GM18867 (cell line): ENCODE data around the gene TBX20.
"Not testable (repeated sequence)": the region's sequence is repeated elsewhere in the genome, so short reads cannot be mapped to it uniquely, and the experiment has no call there.

ENCODE experiments used
- ATAC-seq: cut with Tn5 transposase; IDR thresholded peaks from one replicate; pipeline ENCODE4 v1.9.1; 2021; ENCODE audit warnings: mild to moderate bottlenecking, moderate library complexity; ENCODE audit not compliant: unreplicated experiment

Gene TBX20

DNA sequence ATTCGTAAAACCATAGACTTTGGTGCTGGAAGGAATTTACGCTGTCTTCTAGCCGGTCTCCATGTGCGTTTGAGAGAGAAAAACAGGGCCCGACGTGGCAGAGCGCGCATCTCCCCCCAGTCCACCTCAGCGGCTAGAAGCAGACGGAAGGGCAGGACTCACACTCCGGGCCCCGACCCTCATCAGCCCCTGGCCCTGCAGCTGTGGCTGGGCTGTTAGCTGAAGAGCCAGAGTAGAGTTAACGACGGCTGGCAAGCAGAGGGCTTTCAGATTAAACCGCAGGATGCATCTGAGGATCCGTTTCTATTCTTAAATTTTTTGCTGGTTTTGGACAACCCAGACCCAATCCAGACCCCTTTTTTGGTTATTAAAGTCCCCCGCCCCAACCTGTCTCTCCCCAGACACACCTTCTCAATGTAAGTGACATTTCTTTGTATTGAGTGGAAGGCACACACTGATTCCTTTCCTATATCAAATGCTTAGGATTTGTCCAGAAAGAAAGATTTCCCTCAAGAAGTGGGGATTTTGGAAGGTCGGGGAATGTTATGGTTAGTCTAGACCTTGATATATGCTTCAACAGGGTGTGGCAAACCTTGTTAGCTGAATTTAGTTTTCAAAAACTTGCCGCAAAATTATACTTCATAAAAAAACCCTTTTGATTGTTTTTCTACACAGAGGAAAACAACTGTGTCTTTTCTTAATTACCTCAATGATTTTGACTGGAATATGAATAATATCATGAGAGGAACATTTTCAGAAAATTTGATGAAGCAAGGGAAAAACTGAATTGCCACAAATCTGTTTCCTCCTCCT is 1.7 kb upstream of the TBX20 start:
- ATAC-seq = no peak

DNA sequence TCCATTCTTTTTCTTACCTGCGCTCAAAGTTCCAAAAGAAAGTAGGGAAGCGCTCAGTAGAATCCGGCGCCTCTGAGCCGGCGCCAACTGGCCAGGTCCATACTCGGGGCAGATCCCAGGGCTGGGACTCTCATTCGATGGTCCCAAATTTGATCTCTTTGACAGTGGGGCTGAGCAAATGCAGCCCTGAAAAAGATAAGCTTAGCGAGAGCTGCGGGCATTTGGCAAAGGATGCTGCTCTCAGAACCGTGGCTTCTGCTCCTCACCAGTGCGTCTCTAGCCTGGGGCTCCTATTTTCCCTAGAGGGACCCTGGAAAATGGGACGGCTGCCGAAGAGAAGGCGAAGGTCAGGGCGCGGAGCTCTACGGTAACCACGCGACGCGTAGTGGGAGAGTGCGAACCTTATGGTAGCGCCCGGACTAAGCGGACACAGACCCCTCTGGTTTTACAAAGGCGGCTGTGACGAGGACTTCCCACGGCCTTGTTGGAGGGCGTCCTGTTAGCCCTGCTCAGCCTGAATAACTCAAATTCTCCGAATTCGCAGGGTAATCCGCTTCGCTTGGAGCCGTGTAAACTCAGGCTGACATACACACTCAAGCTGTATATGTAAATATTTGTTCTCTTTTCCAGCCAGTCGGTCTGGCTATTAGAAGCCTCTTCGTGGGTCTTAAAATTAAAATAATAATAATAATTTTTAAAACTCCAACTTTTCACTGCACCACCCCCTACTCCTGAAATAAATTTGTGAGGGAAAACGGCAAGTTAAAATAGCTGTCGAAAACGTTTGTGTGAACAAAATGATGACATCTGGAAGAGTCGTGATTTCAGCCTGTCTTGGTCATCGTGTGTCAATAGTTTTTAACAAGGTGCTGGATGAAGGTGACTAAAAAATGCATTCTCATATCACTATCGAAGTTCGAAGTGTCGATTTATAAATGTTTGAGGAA is 869 bp upstream of the TBX20 start:
- ATAC-seq = no peak

DNA sequence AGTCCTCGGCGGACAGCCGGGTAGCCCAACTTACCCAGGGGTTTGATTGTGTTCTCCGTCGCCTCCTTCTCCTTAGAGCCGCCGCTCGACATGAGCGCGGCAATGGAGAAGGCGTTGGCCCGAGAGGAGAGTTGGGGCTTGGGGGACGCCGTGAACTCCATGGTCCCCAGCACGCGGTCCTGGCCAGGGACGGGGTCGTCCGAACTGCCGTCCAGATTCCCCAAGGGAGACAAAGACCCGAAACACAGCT is 515 bp downstream of the TBX20 start:
- no peak for ATAC-seq

DNA sequence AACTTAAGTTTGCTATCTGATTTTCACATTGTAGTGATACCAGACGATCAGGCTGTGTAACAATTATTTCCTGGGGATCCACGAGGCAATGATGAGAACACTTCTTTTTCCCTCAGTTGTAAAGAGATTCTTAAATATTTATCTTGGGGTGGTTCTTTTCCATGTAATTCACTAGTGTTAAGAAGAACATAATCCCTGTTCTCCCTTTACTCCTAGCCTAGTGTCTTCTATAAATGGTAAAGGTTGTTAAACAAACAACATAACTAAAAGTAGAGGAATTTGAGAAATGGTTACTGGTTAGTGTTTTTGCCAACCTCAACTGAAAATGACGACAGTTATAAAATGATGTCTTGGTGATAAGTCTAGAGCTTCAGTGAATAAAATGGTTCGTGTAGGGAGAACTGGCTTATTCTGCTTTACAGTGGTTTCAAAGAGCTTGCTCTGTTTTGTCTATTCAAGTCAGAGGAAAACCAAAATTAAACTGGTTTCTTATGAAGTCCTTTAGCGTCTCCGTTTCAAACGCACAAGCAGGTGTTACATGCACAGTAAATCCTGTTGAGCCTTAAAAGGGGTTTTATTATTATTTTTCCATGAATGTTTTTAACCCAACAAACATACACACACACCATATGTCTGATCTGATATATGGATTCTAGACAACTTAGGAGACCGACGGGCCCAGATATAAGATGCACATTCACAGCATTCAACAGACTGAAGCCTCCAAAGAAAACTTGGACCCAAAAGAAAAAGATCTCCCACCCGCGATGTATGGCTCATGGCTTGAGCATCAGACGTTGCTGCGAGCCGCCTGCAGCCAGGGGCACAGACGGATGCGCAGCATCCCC is 1.1 kb downstream of the TBX20 start:
- no peak for ATAC-seq

DNA sequence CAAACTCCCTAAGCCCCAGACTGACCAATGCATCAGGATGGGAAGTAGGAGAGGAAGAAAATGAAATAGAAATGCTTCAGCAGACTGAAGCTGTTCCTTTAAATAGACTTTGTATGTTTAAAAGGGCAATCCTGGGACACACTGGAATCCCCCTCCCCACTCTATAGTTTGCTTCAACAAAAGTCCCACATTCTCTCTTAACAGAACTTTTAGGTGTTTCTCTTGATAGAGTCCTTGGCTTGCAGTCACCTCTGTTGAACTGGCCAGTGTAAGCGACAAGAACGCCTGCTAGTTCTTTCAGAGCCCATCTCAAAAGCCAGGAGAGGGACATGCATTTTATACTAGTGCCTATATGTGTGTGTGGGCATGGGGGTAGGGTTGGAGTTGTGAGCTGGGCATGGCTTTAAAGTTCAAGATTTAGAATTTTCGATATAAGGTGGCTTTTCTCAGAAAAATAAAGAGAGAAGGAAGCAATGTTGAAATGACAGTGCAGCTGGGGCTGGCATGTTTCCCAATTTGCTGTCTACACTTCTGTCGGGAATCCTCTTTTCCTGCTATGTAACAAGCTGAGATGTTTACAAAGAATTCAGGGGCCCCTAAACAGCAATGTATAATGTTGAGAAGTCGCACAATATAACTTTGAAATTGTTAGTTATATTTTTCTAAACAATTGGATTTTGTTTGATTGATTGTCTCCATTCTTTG is 2.1 kb downstream of the TBX20 start:
- ATAC-seq = no peak

DNA sequence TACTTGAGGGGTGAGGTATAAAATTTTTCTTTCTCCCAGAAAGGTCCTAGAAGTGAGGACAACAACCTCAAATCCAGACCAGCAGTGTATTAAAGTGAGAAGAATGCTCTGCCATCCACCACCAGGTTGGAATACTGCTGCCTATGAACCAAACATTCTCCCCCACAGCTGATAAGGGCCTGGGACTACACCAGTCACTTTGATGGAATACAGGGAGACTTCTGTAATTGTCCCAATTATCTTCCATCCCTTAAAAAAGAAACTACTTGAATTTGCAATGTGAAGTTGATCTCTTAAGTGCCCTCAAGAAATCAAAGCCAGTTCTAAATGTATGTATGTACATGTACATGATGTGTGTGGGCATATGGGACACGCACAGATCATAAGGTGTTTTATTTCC is 3.0 kb downstream of the TBX20 start:
- ATAC-seq = no peak

DNA sequence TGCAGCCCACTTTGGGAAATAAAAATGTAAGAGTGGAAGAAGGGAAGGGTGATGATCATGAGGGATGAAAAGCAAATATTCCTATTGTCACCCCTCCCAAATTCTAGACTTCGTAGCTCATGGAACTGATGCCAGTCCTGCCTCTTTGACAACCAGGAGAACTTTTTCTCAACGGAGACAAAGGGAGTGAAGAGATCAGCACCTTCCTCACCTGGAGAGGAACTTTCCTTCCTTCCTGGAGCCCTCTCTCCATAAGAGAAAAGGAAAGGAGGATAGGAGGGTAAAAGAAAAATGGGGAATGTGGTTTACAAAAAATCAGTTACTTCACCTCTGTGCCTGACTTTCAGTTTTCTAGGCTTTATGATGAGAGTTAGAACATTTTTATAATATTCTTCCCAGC is 3.4 kb downstream of the TBX20 start:
- ATAC-seq = no peak

DNA sequence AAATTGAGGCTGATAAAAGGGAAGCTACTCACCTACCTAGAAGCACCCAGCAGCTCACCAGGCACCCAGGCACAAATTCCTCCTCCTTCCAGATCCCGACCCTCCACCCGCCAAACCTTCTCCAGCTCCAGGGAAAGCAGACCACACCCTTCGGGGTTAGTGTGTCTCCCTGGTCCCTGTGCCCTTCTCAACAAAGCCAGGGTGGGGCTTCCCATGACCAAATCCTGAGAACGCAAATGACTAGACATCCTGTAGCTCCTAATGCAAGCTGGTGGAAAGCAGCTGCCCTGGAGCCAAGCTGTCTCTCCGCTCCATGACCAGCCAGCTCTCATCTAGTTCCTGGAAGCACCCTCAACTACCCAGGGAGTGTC is 4.4 kb downstream of the TBX20 start:
- no peak for ATAC-seq

DNA sequence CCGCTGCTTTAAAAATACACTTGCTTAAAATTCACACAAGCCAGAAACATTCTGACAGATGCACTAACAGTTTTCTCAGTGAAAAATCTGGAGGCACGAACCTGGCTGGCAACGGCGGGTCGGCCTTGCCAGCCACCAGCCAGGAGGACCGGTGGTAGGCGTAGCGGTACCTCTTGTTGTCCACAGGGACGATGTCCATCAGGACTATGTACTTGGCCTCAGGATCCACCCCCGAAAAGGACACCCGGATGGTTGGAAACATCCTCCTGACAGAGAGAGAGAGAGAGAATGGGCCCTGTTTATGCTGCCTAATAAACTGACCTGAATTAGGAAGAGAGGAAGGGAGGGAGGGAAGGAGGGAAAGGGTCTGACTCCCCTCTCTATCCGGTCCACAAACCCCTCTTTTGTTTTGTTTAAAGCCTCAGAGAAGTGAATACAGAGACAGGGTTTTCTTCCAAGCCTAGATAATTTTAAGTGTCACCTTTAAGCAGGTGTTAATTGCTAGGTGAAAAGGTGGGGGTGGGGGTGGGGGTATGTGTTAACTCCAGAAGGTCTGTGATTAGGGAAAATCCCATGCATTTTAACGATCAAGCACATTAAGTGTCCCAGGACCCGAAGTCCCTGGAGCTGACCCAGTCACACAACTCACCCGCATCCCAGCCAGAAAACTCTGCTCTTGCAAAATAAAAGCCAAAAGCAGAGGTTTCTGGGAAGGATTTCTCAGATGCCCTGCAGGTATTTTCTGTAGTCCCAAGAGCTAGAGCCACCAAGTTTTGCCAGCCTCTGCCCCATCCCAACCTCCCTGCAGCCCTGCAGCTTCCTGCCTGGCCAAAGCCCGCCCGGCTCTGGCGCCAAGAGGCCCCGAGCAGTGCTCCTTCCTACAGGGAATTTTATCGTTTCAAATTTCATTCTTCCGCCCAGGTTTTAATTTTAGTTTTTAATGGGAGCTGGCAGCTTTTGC is 5.0 kb downstream of the TBX20 start:
- no peak for ATAC-seq

DNA sequence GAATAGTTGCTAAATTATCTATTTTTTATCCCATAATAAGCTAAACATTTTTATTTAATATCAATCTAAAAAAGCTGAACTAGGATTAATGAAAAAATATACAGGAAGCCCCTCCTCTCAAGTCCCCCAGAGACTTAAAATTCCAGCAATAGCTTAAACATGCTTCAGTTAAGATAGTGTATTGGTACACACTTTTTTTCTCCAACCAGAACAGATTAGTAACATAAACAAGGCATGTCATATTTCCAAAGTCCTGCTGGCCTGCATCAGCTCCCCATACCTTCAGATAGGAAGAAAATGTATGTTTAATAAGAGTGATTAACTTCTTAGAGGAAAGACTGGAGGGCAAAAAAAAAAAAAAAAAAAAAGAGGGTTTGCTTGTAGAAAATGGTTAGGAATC is 7.1 kb downstream of the TBX20 start:
- ATAC-seq = no peak

DNA sequence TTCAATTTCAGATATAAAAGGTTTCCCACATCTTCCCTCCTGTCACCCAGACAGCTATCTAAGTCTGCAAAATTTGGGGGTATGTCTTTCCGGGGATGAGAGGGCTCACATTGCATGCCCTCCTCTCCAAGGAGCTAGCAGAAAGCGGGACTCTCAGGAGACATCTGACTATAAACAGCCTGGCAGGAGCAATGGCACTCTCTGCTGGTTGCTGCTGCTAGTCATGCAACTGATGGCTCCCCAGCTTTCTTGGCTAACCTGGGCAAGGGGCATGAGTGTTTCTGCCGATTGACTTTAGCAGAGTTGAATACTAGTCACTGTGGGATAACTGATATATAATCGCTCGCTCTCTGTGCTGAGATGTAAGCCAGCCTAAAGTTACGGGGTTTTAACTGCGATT is 12.0 kb downstream of the TBX20 start:
- ATAC-seq = no peak

DNA sequence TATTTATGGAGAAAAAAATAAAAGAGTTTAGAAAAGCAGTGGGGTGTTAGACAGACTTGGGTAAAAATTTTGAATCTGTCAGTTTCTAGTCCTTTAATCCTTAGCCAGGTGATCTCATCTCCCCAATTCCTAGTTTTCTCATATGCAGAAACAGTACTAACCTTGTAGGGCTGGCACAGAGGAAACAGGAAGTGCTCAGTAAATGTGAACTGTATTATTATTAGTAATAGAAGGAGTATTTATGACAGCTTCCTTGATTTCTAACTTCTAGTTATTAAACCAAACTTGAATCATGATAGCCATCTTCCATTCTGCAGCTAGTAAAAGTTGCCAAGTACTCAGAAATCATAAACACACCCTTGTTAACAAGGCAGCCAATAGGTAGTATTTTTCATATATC is 12.5 kb downstream of the TBX20 start:
- no peak for ATAC-seq

DNA sequence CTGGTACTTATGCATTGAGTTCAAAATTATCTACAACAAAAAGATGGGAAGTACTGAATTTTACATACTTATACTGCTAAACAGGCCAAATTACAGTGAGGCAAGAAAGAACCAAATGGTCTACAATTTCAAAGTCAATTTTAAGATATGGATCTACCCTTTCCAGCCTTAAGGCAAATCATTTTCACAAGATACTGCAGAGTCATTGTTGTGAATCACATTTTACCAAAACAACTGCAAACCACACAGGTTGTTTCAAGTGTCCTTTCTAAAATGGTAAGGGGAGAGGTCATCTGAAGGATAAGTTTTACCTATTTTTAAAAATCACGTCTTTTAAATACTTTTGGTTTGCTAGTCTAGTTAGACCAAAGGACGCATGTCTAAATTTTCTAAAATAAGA is 12.9 kb downstream of the TBX20 start:
- ATAC-seq = not testable (repeated sequence)

DNA sequence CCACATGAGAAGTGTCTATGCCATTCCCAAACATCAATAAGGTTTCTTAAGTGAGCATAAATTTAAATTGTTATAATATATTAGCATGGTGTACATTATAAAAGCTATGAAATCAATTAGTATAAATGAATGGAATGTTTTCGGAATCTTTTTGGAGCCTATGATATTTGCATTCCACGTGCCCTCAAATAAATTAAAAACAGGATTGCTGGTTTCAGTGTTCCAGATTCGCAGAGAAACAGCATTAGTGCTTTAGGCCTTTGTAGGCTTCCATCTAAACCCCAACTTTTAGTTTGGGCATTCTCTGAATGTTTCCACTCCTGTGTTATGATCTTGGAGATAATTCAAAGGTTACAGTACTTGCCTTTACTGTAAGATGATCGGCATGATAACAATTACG is 15.4 kb downstream of the TBX20 start:
- not testable (repeated sequence) for ATAC-seq

DNA sequence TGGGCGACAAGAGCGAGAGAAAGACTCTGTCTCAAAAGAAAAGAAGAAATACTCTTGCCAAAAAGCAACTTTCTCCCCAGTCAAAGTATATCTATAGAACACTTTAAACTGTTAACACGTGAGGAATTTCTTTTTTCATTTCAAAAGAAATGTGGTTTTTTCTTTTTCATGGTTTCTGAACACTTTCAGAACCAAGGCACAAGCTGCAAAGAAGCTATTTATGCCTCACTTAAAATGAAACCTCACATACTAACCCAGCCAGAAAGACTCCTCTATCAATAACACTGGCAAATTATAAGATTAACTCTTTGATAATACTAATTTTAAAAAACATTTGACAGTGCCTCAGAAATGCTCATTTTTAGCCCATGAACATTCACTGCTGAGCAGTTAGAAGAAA is 20.9 kb downstream of the TBX20 start:
- ATAC-seq = peak; percentile 74

DNA sequence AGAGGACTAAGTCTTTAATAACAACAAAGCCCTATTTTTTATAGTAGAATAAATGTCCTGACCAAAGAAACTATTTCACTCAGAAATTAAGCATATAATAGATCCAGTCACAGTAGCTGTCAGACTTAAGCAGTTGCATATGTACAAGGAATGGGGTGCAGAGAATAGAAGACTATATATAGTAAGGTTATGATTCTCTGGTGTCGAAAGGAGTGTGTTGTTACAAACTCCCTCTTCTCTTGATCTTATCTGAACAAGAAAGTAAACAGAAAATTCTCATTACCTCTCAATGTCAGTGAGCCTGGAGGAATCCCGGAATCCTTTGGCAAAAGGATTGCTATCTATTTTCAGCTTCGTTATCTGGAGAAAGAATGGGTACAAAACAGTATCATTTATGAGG is 22.7 kb downstream of the TBX20 start:
- not testable (repeated sequence) for ATAC-seq

DNA sequence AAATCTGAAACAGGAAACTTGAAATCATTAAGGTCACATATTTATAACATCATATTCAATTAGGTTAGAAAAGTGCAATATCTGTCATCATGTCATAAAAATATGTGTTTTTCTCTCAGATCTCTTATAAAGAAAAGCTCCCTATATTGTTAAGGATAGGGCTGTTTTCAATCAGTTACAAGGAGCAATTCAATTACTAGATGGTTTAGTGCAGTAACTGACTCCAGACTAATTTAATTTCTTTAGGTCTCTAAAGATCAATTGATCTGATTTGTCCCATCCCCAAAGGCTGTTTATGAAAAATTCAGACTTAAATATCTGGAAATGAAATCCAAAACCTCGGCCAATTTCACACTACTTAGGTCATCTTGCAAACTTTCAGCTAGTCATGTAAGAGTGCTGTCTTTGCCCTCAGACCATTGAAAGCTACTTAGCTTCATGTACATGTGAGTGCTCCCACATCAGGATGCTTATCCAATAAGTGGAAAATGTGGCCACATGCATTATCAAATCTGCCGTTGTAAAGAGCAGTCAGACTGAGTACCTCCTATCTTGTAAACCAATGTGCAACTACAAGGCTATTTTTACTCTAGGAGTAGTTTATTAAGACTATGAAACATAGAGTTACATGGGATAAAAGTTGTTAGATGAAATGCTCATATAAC is 24.7 kb downstream of the TBX20 start:
- ATAC-seq = not testable (repeated sequence)

DNA sequence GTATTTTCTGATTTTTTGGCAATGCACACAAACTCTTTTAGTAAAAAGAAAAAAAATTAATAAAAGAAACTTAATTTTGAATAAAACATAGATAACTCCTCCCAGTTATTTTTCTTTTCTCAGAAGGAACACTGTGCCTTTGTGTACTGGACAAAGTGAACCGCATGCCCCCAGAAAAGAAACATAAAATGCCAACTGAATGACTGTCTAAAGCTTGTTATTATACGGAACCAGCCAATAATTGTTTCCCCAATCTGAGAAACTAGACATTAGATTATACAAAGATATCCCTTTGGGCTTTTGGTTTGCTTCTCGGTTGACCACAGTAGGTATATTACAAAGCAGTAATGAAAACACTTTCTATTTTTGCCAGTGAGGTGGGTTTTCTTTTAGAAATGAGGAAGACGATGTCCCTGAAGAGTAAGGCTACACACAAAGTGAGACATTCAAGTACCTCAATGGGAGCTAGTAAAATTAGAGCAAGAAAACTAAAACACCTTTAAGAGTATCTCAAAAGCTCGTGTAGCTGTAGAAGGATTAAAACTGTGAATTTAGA is 25.3 kb downstream of the TBX20 start:
- ATAC-seq = peak; percentile 59

DNA sequence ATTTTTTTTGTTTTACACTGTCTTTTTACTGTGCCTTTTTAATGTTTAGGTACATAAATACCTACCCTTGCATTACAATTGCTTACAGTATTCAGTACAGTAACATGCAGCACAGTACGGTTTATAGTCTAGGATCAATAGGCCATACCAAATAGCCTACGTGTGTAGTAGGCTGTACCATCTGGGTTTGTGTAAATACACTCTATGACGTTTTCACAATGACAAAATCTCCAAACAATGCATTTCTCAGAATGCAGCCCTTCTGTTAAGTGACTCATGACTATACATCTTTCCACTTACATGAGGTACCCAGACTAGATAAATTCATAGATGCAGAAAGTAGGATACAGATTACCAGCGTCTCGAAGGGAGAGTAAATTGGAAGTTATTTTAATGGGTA is 26.5 kb downstream of the TBX20 start:
- not testable (repeated sequence) for ATAC-seq
